GM18861 (cell line): ENCODE data around the gene LBHD2.
"Not testable (repeated sequence)": the region's sequence is repeated elsewhere in the genome, so short reads cannot be mapped to it uniquely, and the experiment has no call there.

ENCODE experiments used
- ATAC-seq: cut with Tn5 transposase; IDR thresholded peaks from one replicate; pipeline ENCODE4 v1.9.1; 2021; ENCODE audit not compliant: unreplicated experiment

Gene LBHD2

DNA sequence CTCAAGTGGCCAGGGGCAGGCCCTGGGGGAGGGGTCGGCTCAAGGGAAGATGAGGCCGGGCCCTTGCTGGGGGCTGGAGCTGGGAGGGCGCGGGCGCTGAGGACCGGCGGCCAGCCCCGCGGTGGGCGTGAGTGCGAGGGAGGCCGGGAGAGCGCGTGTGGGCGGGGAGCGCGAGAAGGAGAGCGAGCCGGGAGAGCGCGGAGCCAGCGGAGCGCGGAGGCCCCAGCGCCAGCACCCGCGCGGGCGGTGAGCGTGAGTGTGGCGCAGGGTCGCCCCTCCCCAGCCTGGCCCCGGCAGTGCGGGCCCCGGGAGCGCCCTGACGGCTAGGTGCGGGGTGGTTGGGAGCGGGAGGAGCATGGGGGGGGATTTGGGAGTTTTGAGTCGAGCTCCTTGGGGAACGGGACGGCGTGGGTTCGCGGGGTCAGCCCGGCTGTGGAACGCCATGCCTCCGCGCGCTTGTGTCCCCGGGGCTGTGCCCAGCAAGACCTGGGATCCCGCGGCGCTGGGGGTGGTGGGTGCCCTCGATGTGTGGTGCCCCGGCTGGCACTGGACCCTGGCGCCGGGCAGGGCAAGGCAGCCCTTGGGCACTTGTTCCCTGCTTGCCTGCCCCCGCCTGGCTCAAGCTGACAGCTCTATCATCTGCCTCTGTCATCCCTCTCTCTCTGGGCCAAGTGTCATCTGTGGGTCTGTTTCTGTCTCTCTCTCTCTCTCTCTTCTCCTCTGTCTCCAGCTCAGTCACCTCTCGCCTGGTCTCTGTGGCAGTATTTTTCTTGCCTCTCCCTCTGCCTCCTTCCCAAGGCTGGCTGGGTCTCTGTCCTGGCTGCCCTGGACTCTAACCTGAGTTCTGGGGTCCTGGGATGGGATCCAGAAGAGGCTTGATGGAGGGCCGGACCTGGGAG lies at the start of gene LBHD2:
TSS of gene LBHD2 (plus strand) at position 190 of the 899 bp plus-strand sequence. CDS start 1,803 bp downstream, outside the sequence.
- no peak for ATAC-seq

DNA sequence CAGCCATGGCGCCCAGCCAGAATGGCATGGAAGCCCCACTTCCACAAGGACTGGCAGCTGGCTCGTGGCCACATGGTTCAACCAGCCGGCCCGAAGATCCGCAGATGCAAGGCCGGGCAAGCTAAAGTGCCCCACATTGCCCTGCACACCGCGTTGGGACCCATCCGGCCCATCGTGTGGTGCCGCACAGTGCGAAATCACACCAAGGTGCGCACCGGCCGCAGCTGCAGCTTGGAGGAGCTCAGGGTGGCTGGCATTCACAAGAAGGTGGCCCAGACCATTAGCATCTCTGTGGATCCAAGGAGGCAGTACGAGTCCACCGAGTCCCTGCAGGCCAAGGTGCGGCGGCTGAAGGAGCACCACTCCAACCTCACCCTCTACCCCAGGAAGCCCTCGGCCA lies 42.5 kb upstream of the LBHD2 start:
- ATAC-seq, result no peak

DNA sequence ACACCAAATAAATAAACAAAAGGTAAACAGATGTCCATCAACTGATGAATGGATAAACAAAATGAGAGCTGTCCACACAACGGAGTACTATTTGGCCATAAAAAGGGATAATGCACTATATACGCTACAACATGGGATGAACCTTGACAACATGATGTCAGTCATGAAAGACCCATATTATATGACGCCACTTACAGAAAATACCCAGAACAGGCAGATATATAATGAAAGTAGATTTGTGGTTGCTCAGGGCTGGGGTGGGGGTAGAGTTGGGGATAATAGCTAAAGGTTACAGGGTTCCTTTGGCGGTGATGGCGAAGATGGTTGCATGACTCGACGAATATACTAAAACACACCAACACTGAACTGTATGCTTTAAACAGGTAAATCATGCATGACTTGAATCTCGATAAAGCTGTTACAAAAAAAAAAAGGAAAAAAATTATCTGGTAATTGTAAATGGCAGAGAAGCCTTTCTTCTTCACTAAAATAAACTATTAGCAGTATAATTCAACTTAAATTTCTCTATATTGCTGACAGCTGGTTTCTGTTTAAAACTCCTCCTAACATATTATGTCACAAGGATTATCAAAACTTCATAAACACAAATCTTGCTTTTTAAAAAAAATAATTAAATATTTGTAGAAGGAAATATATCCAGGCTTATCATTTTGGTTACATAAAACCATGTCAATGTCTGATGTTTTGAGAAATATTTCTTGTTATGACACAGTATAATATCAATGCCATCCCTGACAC lies 40.6 kb upstream of the LBHD2 start:
- no peak for ATAC-seq

- ATAC-seq, result no peak
Measured at GRCh38 chr14:103045371-103045869, 38.6 kb upstream of the LBHD2 start.

DNA sequence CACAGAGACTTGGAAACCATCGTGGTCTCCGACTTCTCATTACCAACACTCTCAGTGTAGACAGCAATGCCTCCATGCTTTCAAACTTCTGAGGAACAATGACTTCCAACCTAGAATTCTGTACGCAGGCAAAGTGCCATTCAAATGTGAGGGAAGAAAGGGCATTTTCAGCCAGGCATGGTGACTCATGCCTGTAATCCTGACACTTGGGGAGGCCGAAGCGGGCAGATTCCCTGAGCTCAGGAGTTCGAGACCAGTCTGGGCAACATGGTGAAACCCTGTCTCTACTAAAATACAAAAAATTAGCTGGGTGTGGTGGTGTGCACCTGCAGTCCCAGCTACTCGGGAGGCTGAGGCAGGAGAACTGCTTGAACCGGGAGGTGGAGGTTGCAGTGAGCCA lies 36.6 kb upstream of the LBHD2 start:
- not testable (repeated sequence) for ATAC-seq

GRCh38 chr14:103050935-103051334 lies 33.1 kb upstream of the LBHD2 start:
- ATAC-seq, result no peak

DNA sequence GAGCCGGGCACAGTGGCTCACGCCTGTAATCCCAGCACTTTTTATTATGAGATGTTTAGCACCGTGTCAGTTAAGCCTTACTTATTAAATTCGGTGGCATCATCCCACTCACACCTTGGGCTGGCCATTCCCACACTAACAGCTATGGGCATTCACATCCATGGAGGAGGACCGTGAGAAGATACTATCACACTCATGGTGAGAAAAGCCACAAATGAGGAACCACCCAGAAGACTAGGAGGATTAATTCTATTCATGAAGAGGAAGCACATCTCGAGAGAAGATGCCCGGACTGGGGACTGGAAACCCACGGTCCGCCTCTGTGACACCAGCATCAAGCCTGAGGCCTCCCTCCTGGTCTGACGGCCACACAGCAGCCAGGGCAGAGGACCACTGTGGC lies 31.6 kb upstream of the LBHD2 start:
- ATAC-seq, result no peak

- ATAC-seq, result no peak
Measured at GRCh38 chr14:103055695-103056094, 28.3 kb upstream of the LBHD2 start.

- no peak for ATAC-seq
Measured at GRCh38 chr14:103056322-103057027, 27.5 kb upstream of the LBHD2 start.

- no peak for ATAC-seq
Measured at GRCh38 chr14:103057028-103057371, 27.0 kb upstream of the LBHD2 start.

DNA sequence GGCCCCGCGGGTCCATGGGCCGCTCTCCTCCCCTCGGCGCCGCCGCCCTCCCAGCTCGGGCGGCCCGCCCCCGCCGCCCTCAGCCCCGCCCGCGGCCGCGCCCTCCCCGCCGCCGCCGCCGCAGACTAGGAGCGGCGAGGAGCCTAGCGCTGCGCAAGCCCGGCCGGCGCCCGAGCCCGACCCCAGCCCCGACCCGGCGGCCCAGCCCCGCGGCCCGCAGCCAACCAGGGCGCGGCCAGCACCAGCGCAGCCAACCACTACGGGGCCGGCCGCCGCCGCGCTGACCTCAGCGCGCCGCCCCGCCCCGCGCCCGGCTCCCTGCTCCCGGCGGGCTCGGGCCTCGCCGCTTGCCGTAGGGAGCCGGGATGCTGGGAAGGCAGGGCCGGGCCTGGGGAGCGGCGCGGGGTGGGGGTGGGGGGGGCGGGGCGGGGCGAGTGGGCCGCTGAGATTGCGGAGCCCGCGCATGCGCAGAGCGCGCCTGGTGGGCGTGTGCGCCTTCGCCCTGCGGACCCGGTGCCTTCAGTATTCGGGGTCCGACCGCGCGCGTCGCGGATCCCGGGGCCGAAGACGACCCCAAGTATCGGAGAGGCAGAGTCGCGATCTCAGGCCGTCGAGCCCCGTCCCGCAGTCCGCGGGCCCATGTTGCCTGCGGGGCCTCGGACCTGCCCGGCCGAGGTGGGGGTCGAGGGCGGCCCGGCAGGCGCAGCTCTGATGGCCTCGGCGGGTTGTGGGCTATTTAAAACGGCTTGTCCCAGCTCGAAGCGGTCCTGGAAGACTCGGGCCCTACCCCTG lies 26.4 kb upstream of the LBHD2 start, which contains the start of gene CDC42BPB:
TSS of gene CDC42BPB (minus strand) at position 178 of the 792 bp plus-strand sequence. CDS start 376 bp downstream, outside the sequence.
- peak; percentile 65 for ATAC-seq

DNA sequence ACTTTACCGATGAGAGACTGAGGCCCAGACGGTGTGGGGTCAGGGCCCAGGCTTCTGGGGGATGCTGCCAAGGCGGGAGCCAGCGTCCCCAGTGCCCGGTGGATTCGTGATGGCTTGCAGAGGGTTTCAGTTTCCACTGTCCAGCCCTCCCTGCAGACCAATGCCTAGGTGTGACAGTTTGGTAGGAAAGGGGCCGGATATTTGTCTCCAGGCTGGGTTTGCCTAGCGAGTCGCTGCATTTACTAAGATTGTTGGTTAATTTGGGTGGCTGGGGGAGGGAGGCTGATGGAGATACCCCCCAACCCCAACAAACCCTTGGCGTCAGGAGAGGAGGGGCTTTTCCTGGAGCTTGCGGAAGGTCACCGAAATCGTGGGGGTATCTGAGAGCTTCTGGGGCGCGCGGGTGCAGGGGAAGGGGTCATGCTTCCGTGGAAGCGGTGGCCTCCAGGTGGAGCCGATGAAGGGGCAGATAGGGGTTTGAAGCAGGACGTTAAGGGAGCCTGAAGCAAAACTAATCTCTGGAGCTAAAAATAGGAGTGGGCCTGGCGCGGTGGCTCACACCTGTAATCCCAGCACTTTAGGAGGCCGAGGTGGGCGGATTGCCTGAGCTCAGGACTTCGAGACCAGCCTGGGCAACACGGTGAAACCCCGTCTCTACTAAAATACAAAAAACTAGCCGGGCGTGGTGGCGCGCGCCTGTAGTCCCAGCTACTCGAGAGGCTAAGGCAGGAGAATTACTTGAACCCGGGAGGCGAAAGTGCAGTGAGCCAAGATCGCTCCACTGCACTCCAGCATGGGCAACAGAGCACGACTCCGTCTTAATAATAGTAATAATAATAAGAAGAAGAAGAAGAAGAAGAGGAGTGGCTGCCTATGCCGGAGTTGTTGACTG lies 25.6 kb upstream of the LBHD2 start:
- ATAC-seq, result no peak

DNA sequence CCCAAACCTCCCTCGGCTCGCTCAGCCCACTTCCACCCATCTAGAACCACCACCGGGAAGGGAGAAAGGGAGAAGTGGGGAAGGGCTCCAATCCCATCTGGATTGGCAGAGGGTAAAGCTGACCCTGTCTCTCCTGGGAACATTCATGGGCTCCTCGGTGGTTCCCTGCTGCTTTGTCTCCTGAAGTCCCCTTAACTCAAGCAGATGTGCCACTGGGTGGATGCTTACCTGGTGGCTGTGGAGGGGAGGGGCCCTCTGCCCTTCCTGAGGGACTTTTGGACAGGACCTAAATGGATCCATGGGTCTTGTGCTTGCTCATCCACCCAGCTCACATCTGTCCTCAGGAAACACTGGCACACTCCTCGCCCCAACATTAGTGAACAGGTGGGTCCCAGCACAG lies 24.5 kb upstream of the LBHD2 start:
- ATAC-seq, result no peak

DNA sequence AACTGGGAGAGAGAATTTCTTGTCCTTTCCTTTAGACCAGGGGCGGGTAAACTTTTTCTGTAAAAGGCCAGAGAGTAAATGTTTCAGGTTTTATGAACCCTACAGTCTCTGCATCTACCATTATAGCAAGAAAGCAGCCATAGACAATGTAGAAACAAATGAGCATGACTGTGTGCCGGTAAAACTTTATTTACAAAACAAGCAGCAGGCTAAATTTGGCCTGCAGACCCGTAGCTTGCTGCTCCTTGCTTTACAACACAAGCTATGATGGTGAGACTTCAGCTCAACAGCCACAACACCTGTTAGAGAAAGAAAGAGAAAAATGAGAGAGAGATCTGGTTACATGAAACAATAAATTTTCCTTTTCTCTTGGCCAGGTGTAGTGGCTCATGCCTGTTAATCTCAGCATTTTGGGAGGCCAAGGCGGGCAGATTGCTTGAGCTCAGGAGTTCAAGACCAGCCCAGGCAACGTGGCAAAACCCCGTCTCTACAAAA lies 22.5 kb upstream of the LBHD2 start:
- no peak for ATAC-seq

DNA sequence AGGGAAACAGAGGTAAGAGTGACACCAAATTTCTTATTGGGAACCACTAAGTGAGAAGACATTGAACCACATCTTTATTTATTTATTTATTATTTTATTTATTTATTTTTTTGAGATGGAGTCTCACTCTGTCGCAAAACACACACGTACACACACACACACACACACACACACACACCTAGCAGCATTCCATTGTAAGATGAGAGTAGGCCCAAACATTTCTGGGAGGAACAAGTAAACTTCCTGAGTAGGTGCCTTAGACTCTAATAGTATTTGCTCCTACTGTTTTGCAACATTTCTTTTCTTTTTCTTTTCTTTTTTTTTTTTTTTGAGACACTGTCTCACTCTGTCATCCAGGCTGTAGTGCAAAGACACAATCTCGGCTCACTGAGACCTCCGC lies 19.6 kb upstream of the LBHD2 start:
- no peak for ATAC-seq

DNA sequence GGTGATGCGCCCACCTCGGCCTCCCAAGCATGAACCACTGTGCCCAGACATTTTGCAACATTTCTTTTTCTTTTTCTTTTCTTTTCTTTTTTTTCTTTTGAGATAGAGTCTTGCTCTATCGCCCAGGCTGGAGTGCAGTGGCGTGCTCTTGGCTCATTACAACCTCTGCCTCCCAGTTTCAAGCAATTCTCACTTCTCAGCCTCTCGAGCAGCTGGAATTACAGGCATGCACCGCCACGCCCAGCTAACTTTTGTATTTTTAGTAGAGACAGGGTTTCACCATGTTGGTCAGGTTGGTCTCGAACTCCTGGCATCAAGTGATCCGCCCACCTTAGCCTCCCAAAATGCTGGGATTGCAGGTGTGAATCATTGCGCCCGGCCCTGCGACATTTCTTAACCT lies 19.0 kb upstream of the LBHD2 start:
- ATAC-seq, result no peak

DNA sequence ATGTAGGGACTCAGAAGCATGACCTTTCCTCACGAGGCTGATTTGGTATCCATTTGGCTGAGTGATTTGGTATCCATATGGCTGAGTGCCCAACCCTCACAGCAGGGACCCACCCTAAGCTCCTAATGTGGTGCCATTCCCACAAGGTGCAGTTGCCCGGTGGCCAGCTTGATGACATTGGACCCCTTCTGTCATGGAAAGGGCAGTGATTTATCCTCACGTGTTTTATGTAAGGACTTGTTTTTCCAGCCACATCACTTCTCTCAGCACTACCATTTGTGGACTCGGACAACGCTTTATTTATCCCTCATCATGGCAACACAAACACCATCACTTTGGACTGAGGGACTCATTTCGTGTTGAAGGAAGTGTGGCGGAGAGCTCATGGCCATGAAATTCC lies 18.1 kb upstream of the LBHD2 start:
- ATAC-seq, result no peak

GRCh38 chr14:103066399-103066798 lies 17.6 kb upstream of the LBHD2 start:
- no peak for ATAC-seq

- ATAC-seq, result no peak
Measured at GRCh38 chr14:103067231-103067954, 16.6 kb upstream of the LBHD2 start.
